ENCODE measurements around the gene TMEM31.
"Not testable (repeated sequence)": the region's sequence is repeated elsewhere in the genome, so short reads cannot be mapped to it uniquely, and the experiment has no call there.

Gene TMEM31

GRCh38 chrX:103727115-103727514, 16.4 kb downstream of the TMEM31 start:
- DNase-seq, result no peak

GRCh38 chrX:103729015-103729414, 18.3 kb downstream of the TMEM31 start:
- no peak for DNase-seq

GRCh38 chrX:103730147-103730795, 19.6 kb downstream of the TMEM31 start:
- DNase-seq, result no peak

GRCh38 chrX:103730796-103731493, 20.2 kb downstream of the TMEM31 start:
- DNase-seq, result no peak

DNA sequence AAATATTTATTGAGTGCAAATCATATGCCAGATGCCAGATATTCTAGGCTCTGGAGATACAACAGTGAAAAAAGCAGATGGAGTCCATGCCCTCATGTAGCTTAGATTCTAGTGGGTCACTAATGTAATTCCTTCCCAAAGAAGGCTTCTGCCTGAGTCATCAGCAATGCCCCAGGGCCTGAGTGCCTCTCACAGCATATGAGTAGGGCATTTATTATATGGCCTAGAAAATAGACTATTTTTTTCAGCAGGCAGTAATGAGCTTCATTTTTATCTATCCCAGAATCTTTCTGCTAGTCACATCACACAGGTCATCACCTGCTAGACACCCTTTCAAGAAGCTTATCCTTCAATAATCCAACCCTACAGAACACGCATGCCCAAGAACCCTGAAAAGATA, 22.3 kb downstream of the TMEM31 start:
- DNase-seq, result no peak

DNA sequence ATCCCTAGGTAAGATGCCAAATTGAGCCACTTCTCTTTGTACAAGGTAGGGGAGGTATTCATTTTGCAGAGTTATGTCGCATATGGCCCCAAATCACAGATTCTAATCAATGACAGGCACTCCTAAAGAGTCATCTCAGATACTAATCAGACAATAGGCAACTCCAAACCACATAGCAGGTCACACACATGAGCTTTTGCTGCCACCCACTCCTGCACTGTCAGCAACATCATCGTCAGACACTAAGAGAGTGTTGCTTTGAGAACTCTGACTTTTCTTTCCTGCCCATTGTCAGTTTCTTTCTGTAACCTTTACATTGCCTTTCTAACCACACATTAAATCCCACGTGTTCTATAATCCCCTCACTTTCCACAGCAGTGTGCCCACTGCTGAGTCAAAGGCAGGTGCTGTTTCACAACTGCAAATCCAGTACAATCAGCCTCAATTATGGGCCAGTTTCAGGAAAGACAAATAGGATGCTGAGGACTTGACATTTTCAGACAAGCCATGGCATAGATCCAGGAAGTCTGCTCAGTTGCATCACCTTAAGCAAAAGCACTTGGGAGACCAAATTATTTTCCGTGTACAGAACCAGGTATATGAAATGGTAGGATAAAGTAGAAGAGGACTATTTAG, 23.5 kb downstream of the TMEM31 start:
- DNase-seq, result no peak

DNA sequence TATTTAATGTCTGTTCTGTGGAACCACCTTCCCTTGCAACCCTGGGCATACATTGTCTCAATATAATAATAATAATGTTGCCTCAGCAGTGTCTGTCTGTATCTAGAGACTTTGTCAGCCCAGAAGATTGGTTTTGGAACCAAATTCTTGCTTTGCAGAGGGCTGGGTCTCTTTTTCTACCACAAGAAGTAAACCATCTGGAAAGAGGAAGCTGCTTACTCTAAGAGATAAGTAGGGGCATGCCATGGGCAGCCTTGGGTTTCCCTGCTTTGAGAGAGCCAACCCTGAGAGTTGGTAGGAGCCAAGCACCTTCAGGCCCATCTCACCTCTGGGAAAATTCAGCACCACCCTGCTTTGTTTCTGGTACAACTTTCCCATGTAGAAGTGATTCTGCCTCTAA, 27.0 kb downstream of the TMEM31 start:
- DNase-seq, result no peak

DNA sequence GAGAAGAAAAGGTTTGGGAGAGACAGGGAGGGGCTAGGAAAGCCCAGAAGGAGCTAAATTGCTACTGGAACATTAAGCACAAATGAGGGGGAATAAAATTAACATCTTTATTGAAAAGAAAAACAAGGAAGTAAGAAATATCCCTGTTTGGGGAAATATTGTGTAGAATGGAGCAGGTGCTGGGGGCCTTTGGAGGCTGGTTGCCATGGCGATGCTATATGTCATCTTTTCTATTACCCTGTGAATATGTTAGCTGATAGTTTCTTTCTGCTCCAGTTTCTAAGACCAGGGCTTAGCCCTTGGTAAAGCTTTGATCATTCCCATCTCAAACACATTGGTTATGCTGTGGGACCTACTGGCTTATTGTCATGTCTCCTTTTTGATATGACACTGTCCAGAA, 28.7 kb downstream of the TMEM31 start:
- no peak for DNase-seq

DNA sequence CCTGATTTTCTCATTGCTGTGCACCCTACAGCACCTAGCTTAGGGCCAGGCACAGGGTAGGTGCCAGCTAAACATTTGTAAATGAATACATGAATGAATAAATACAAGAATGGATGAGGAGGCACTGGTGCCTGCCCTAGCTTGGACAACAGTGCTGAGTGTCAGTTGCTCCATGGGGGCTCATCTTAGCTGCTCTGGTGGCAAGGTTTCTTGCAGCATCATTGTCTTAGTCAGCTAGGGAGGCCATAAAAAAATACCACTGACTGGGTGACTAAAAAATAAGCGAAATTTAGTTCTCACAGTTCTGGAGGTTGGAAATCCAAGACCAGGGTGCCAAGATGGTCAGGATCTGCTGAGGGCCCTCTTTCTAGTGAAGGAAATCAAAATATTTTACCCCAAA, 31.2 kb downstream of the TMEM31 start:
- no peak for DNase-seq

GRCh38 chrX:103742339-103742738, 31.6 kb downstream of the TMEM31 start:
- no peak for DNase-seq

DNA sequence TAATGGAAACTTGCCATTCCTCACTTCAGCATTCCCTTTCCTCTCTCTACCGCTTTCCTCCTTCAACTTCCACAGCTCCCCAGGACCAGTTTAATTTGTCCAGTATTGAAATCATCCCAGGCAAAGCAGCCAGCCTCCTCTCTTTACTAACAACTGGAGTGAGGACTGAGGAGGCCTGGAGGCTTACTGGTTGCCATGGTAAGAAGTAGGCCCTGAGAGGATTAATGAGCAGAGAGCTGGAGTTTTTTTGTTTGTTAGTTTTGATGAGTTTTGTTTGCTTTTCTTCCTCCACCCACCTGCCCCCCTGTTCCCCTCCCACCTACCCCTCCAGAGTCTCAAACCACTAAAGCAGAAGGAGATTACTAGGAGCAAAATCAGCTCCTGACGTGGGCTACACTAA, 36.5 kb downstream of the TMEM31 start:
- no peak for DNase-seq

GRCh38 chrX:103754401-103754800, 43.7 kb downstream of the TMEM31 start:
- no peak for DNase-seq

GRCh38 chrX:103756736-103757135, 46.0 kb downstream of the TMEM31 start:
- no peak for DNase-seq

DNA sequence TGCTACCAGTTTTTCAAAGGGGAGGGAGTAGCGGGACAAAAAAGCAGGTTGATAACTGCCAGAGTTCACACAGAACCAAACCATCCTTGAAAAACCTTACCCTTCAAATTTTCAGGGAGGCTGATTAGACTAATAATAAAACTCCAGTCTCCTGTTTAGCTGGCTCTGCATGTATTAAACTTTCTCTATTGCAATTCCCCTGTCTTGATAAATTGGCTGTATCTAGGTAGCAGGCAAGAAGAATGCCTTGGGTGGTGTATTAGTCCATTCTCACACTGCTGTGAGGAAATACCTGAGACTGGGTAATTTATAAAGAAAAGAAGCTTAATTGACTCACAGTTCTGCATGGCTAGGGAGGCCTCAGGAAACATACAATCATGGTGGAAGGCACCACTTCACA, 47.8 kb downstream of the TMEM31 start:
- DNase-seq, result no peak

DNA sequence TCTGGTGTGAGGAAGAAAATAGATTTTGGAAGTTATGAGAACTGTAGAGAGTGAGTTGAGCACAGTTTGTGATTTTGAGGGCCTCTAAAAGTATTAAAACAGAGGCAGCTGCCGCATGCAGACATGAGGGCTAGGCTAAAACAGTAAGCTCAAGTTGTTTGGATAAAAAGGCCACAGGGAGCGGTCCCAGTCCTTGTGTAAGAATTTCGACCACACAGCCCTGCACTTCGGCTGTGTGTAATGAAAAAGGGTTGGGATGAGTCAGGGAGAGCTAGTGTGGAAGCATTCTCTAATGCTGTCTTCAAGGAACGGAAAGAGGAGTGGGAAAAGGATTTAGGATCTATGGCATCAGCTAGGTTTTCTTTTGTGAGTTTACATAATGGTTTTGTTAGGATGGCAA, 52.8 kb downstream of the TMEM31 start:
- not testable (repeated sequence) for DNase-seq
